HG03175 (cell line): ENCODE measurements around the gene BACH2.

Source experiments
- ATAC-seq: cut with Tn5 transposase; IDR thresholded peaks from one replicate; pipeline ENCODE4 v1.9.1; 2021; ENCODE audit warnings: mild to moderate bottlenecking, moderate library complexity; ENCODE audit not compliant: unreplicated experiment

The BACH2 gene

DNA sequence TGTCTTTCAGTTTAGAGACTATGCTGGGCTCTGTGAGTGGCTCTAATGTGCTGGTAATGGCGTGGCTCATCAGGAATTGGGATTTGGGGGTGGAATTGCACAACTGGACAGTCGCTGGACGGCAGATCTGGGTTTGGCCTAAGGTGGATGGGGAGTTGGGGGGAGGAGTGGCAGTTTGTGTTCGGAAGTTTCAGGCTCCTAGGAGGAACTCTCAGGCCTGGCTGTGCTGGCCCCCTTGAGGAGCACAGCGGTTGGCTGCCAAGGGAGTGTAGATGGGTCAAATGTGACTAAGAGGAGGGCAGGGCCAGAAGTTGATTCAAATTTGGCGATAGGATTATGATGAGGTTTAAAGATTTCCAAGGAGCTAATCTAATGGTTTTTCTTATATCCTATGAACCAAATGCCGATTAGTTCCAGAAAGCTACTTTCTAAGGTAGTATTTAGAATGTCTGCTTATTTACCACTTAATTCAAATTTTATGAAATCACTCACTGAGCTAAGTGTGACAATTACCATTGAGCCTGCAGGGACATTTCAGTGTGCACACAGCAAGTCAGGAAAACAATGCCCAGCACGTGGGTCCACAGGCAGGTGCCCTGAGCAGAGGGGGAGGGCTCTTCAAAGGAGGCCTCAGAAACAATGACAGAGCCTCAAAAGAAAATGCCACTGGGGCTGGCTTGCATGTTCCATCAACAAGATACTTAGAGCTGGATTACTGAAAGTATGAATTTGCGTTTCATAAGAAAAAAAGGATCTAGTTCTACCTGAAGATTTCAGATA, 291.4 kb downstream of the BACH2 start:
- ATAC-seq = no peak

DNA sequence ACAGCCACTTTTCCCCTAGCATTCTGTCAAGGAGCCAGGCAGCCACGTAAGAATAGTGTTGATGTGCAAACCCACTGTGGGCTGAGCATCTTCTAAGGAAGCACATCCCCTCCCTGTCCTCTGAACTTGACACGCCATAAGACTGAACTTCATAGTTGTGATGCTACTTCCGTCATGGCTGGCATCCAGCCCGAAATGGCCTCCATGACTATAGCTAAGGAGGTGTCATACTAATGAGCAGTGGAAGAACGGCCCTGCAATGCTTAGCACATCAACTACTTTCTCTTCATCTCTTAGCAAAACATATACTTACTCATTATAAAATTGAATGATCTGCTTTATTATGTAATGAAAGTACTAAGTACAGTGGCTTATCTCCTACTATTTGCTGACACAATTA, 292.1 kb downstream of the BACH2 start:
- ATAC-seq = no peak

DNA sequence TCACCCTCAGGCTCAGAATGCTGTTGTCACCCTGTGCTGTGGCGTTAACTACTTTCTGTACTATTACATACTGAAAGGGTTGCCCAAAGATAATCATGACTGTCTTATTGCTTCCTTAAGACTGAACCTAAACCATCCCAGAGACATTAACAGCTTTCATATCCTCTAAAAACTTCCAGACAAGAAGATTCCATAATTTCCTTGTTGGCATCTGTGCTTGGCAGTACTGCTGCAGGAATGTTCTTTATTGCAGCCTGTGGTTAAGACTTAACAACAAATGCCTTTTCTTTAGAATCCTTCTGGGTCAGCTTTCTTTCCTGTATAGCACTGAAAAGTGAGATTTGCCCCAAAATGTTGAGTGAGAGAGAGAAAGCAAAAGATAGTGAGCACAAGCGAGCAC, 292.7 kb downstream of the BACH2 start:
- no peak for ATAC-seq

DNA sequence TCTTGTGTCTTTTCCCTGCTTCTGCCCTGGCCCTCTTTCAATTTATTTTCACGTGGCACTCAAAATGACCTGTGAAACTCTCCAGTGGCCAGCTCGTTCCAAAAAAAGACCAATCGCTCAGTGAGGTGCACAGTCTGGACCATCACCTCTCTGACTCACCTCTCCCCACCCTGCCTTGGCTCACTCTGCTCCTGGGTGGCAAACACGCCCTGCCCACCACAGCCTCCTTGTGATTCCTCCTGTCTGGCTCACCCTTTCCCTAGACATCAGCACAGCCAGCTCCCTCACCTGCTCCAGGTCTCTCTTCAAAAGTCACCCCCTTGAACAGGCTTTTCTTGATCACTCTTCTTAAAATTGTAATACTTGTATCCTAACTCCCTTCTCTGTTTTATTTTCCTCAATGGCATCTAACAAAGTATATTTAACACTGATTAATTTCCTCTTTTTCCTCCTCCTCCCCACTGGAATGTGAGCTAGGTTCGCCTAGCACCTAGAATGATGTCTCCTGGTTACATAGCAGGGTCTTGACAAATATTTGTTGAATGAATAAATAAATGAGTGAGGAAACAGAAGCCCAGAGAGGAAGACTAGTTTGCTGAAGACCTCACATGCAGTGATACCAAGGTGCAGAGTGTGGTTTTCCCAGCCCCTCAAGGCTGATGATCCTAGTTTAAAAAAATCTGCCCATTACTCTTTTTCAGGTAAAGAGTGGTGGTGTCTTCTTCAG, 293.4 kb downstream of the BACH2 start:
- ATAC-seq = no peak

DNA sequence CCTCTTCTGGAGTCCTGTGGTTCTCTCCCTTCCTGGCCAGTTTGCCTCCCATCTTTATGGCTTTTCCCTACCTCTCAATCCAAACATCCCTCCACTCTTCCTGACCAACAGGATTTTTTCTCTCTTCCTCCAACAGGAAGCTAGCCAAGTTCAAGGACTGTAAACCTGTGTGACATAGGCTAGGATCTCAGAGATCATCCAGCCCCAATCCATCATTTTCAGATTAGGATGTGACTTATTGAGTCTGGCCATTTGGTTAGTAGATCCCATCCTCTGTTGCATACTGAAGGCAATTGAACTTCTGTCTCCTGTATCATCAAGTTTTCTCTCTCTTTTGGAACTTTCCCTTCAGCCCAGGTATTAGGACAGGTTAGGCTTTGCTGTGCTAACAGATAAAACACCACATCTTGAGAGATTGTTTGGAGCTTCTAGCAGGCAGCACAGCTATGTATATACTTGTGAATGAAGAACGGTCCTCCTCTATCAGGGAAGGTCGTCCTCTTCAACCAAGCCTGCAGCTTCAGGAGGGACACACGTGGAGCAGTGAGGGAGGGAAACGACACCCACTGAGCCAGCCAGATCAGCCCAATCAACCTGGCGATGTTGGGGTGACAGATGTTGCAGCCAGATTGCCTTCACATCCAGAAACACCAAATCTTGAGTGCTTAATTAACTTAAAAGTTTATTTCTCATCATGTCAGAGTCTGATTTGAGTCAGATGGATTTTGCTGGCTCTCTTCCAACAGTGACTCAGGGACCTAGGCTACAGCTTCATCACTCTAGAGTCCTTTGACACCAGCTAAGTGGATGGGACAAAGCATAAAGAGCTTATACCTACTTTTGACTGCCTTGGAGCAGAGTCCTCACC, 295.5 kb downstream of the BACH2 start:
- no peak for ATAC-seq

DNA sequence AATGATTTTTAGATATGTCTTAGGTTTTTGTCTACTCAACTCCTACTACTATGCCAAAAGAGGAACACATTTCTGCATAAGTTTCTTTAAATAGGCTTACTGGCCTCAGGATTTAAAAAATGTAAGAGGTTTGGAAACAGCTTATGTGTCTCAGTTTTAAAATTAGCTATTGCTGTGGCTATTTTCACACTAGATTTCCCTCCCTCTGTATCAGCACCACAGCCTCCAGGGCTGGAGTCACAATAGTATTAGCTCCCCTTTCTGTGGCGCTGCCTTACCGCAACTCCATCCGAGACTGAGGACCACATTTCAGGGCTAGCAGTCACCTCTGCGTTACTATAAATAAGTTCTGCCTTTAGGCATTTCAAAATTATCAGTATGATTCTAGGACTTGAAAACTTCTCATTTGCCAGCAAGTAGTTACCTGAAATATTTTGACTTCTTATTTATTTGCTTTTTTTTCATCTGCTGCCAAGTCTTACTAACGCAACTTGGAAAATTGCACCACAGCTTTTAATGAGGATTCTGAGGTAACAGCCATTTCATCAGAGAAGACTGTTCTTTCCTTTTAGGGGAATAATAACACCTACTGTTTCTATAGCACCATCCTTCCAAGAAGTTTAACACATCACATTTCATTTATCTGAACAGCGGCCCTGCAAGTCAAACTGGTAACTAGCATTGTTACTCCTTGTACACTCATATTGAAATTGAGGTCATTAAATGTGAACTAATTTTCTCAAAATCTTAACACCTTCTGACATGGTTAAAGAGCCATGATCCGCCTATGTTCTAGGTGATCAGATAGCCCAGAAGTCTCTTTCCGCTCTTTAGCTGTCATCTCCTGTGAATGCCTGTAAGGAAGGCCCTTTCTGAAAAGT, 296.5 kb downstream of the BACH2 start:
- ATAC-seq = no peak

DNA sequence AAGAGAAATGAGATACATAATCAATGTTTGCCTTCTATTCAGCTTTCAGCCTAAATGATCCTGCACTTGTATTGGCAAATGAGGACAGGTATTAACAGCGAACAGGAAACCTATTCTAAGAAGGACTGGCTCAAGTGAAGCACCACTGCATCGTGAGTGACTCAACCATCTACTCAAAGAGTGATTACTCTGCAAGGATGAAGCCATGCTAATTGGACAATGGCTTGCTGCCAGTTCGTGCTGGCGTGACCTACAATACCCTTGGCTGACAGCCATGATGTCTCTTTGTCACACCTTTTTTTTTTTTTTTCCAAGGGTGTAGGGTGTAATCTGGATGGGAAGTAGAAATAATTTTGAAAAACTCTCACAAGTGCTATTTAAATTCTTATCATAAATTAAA, 297.5 kb downstream of the BACH2 start:
- ATAC-seq = no peak

DNA sequence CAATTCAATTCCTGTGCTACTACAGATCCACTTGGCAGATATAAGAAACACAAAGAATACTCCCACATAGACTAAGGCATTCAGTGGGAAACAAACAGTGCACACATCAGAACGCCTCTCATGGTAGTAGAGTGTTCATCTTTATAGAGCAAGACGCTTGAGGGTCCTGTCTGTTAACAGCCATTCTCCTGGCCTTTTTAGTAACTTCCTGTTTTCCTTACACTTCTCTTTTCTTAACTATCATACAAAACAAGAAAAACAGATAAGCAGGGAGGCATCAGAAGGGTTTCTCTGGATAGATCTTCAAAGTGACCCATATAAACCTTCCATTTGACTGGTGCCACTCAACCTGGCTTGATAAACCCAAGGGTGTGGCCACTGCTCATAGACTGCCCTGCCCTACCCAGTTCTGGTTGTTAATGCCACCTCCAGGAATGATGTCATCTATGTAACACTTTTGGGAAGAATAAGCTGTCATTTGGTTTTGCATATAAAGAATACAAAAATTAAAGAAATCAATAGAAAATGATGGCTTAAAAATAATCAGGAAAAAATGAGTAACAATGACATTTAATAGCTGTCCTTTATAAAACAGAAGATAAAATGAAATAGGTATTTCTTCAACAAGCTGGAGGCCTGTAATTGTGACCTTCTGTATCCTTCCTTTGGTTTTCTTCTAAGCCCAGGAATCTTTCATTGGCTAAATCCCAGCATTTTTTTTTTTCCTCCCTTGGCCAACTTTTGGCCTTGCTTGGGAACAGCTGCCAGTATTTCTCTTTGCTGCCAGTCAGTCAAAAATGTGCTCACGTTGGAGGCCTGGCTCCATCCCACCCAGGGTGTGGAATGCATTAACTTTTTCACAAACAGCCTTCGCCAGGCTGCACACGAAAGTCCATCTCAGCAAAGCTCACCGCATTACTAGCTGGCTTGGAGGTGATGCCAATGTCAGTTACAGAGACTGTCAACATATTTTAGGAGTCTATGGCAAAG, 298.9 kb downstream of the BACH2 start:
- ATAC-seq = no peak

DNA sequence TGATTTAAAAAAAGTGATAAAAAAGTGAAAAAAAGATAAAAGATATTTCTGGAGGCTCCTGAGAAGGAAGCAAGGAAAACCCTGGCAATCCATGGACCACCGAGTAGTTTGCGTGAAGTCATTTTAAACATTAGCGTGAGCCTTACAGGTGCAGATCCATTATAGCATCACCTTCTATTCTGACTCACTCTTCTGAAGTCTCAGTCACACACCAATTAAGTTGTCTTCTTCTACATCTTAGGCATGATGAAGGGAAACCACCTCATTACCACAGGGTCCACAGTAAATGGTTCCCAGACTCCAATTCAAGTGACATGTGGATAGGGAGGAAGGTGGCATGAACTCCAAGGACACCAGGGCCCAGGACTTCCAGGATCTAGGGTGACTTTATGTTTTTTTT, 303.2 kb downstream of the BACH2 start:
- no peak for ATAC-seq

DNA sequence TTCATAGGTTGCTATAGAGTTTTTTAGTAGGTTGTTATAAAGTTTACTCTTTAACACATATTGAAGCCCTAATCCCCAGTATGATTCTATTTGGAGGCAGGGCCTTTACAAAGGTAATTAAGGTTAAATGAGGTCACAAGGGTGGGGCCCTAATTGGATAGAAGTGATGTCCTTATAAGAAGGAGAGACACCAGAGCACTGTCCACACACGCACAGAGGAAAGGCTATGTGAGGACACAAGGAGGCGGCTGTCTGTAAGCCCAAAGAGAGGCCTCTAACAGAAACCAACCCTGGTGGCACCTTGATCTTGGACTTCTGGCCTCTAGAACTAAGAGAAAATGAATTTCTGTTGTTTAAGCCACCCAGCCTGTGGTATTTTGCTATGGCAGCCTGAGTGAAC, 303.8 kb downstream of the BACH2 start:
- no peak for ATAC-seq

DNA sequence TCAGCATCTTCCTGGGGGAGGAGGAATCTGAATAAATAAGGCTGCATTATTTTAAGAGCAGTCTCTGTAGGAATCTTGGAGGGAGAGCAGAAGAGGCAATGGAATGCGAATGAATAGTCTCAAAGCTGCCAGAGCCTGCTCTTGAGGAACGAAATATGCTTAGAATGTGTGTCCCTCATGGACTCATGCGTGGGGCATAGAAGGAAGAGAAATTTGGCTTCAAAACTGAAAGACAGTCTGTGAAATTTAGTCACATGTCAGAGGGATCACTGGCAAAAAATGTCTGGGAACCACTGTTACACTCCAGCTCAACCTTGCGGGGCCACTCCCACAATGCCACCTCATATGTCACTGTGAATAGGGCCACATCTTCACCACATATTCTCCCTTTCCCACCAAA, 306.9 kb downstream of the BACH2 start:
- no peak for ATAC-seq

DNA sequence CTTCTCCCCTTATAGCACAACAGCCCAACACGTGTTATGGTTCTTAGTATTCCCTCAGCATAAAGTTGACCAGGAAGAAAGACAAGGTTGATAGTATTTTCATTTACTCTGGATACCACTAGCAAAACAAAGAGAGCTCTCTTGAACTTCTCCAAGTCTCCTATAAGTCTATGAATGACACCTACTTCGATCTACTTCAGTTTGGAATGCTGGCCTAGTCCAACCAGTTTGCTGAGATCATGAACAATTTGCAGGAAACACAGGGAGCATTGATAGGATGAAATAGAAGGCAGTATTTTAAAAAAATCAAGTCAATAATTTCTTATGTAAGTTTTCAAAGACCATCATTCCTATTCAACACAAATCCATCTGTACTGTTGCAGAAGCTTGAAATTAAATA, 308.8 kb downstream of the BACH2 start:
- no peak for ATAC-seq

DNA sequence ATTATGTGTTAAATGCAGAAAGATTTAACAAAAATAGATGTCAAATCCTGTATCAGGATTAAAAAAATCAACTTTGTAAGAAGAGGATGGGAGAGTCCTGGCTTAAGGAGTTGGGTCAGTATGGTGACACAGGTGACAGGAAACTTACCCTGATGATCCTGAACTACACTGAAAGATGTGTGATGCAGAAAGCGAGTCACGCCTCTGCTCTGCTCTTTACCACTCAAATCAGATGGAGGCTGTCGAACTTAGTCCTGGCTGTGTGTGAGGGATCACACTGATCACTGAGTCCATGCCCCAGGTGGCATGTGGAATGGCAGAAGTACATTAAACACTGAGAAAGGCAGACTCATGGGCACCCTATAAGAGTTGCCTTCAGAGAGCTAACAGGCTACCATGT, 309.5 kb downstream of the BACH2 start:
- no peak for ATAC-seq

DNA sequence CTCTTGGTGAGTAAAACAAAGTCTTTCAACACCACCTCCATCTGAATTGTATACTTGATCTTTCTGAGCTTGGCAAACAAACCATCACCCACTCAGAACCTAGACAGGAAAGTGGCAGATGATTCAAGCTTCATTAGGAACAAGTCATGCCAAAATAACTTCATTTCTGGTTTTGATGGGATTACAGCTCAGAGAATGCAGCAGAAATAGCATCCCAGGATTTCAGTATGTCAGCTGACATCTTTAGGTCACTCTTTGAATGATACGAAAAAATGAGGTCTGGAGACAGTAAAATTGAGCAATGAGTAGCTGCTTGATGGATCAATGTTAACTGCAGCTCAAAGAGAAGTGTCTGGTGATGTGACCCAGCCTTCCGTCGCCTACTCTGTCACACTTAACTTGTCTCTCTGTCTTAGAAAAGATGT, 310.0 kb downstream of the BACH2 start:
- no peak for ATAC-seq

DNA sequence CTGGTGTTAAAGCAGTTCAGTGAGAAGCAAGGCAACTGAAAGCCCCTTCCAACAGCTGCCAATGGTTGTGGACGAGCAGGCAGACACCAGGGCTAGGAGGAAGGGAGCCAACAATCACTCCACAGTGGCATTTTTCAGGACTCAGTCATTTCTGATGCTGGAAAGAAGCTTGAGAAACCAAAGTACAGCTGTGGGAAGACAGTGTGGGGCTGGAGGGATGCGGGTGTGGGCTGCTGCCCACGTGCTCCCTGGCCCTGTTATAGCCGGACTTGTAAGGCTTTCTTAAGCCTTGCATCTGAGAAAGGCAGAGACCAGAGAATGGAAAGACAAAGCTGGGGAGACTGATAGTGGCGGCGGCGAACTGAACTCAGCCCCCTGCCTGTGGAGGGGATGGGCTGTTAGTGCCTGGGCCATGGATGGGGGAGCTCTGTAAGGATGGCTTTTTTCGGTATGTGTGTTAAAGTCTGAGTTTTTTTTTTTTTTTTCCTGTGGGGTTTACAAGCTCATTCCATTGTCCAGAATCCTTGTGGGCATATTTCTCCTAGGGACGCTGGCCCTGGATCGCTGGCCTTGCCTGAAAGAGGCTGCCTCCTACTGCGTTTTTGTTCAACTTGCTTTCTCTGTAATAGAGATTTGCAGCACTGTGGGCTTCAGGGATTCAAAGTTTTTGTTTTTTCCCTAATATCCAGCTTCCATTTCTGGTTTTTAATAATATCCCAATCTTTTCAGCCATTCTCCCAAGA, 310.7 kb downstream of the BACH2 start:
- no peak for ATAC-seq

DNA sequence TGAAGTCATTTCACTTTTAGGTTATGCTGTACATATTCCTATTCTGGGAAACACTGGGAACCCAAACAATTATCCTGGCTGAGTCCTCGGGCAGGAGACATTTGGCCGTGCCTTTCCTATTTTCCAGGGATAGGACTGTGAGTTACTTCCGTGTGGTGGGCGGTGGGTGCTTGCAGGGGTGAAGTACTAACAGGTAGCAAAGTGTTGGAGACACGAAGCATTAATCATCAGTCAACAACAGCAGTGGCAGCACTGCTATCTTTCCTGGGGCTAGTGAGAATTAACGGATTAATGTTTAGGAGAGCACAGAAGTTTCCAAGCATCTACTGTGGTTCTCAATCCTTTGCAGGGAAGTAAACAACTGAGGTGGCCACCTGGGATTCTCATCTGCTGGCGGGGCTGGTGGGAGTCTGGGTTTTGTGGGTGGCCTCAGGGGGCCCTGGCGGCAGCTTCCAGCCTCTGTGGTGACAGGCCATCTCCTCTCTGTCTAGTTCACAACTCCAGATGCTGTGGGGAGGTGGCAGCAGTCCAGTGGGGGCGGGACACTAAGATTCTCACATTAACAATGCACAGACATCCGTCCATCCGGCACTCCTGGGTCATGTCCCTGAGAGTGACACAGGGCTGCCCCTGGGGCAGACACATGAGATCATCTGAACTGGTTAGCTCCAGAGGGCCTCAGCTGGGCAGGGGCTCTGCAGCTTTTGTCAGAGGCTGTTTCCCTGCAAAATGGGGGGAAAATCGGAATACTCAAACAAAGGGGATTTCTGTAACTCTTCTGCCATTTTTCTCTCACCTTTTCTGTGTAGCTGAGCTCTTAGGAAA, 311.5 kb downstream of the BACH2 start:
- ATAC-seq = no peak

DNA sequence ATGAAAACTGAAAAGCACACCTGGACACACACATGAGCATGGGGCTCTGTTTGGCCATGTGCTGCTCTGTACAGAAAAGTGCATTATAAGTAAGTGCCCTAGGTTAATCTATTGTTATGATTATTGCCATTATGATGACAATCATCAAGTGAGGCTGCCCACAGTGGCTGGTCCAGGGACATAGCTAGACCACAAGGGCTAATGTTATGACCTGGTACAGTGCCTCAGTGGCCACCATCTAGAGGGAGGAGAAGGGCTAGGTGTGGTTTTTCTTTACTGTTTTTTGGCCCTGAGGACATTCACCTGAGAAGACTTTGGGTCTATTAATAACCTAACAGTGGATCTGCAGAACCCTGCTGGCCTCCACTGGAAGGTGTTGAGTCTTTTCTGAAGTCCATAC, 316.3 kb downstream of the BACH2 start:
- no peak for ATAC-seq
